ENCODE data around the gene TTC28. TPM values are rescaled to one million over a fixed set of nuclear protein-coding genes. Genes with fewer than 3 reads are reported as not detected.

The TTC28 gene
- total and polyA plus RNA-seq, 10 of the 15 experiments (the other 5 are each of a cell fraction or from before 2014, with no cell fraction given) = 0.15 to 8.4 (median 1.4) TPM

DNA sequence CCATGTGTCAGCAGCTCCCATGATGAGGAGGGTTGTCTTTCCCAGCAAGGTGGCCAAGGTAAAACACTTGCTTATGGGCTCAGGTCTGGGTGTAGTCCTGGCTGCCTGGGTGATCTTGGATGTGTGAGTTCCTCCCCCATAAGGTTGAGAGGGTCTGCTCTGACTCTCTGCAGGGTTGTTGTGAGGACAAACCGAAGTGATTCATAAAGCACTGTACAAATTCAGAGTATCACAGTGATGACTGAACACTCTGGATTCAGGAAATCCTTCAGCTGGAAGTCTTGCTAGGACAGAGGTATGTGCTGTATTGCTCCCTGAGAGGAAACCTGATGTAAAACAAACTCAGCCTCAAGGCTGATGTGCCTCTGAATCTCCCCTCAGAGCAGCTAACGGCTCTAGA lies 539.7 kb downstream of the TTC28 start:
- in situ Hi-C loops (cut with MboI) (no loop called here), intact Hi-C loops (cut with micrococcal nuclease; ENCODE audit: unreplicated experiment) (no loop called here)
- H3K4me2 ChIP-seq (ENCODE audit: control insufficient read depth, insufficient read depth) = no peak overlapping the region
- WGBS (ENCODE audit: insufficient coverage, insufficient replicate concordance, low lambda C conversion rate, missing lambda C conversion rate) = 0% methylated on average over 2 of the region's 2 CpGs
- H3K9me3 ChIP-seq (replicated peaks; ENCODE audit: control insufficient read depth, insufficient read depth, low read length) = no peaks in the 10 kb centered on the region
- SMC1A ChIA-PET (ENCODE audit: uncharacterized antibody, unreplicated experiment) = no interaction called here
- FAIRE-seq = no peak
- RAD21 ChIA-PET (ENCODE audit: unreplicated experiment) = no interaction called here
- H3K27me3 ChIP-seq (replicated peaks in 1 of 2; ENCODE audit: control insufficient read depth in 2 of 2, insufficient read depth in 2 of 2, low read length in 1 of 2) = no peaks in the 10 kb centered on the region
- no peaks in the 10 kb centered on the region for H3K79me2 ChIP-seq (ENCODE audit: control insufficient read depth, insufficient read depth, low read length)
- no peak for TF ChIP-seq ZSCAN29 (IDR thresholded peaks at IDR 0.05)
- no peak for TF ChIP-seq ZNF207 (IDR thresholded peaks at IDR 0.05; ENCODE audit: borderline replicate concordance)
- TF ChIP-seq, protein P1, sequence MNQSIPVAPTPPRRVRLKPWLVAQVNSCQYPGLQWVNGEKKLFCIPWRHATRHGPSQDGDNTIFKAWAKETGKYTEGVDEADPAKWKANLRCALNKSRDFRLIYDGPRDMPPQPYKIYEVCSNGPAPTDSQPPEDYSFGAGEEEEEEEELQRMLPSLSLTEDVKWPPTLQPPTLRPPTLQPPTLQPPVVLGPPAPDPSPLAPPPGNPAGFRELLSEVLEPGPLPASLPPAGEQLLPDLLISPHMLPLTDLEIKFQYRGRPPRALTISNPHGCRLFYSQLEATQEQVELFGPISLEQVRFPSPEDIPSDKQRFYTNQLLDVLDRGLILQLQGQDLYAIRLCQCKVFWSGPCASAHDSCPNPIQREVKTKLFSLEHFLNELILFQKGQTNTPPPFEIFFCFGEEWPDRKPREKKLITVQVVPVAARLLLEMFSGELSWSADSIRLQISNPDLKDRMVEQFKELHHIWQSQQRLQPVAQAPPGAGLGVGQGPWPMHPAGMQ (IDR thresholded peaks at IDR 0.05; ENCODE audit: borderline replicate concordance) = no peak
- no peak for TF ChIP-seq WRNIP1 (IDR thresholded peaks at IDR 0.05; ENCODE audit: borderline replicate concordance, low read depth, low read length)
- TF ChIP-seq JUNB (IDR thresholded peaks at IDR 0.05) = no peak
- TF ChIP-seq FOS (IDR thresholded peaks at IDR 0.05; ENCODE audit: borderline replicate concordance, extremely low read depth, insufficient read length) = no peak
- no peak for TF ChIP-seq FOXM1 (IDR thresholded peaks at IDR 0.05; ENCODE audit: low read depth, low read length)
- no peak for TF ChIP-seq ESRRA (IDR thresholded peaks at IDR 0.05; ENCODE audit: low read length)
- TF ChIP-seq, protein P2, sequence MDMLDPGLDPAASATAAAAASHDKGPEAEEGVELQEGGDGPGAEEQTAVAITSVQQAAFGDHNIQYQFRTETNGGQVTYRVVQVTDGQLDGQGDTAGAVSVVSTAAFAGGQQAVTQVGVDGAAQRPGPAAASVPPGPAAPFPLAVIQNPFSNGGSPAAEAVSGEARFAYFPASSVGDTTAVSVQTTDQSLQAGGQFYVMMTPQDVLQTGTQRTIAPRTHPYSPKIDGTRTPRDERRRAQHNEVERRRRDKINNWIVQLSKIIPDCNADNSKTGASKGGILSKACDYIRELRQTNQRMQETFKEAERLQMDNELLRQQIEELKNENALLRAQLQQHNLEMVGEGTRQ (IDR thresholded peaks at IDR 0.05; ENCODE audit: borderline replicate concordance, low read depth, low read length) = no peak
- no peak for TF ChIP-seq MXI1 (IDR thresholded peaks at IDR 0.05; ENCODE audit: low read depth, low read length)
- TF ChIP-seq POU2F2 (IDR thresholded peaks at IDR 0.05; ENCODE audit: borderline replicate concordance, low read depth, low read length) = no peak
- no peak for TF ChIP-seq GABPA (IDR thresholded peaks at IDR 0.05; ENCODE audit: low read depth)
- TF ChIP-seq, protein P3, sequence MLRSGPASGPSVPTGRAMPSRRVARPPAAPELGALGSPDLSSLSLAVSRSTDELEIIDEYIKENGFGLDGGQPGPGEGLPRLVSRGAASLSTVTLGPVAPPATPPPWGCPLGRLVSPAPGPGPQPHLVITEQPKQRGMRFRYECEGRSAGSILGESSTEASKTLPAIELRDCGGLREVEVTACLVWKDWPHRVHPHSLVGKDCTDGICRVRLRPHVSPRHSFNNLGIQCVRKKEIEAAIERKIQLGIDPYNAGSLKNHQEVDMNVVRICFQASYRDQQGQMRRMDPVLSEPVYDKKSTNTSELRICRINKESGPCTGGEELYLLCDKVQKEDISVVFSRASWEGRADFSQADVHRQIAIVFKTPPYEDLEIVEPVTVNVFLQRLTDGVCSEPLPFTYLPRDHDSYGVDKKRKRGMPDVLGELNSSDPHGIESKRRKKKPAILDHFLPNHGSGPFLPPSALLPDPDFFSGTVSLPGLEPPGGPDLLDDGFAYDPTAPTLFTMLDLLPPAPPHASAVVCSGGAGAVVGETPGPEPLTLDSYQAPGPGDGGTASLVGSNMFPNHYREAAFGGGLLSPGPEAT (IDR thresholded peaks at IDR 0.05; ENCODE audit: low read depth) = no peak
- TF ChIP-seq PML (IDR thresholded peaks at IDR 0.05; ENCODE audit: low read length) = no peak
- no peak for TF ChIP-seq RFX5 (IDR thresholded peaks at IDR 0.05; ENCODE audit: low read depth, low read length)
- no peak for TF ChIP-seq CREB1 (IDR thresholded peaks at IDR 0.05; ENCODE audit: low read depth)
- TF ChIP-seq IKZF1 (conservative IDR thresholded peaks at IDR 0.05) = no peak
- no peaks in the 10 kb centered on the region for H3K36me3 ChIP-seq (ENCODE audit: control insufficient read depth in 2 of 2, insufficient read depth in 2 of 2, low read length in 1 of 2)
- CTCF ChIA-PET = no interaction called here
- H3K27ac ChIP-seq (ENCODE audit: control insufficient read depth, insufficient read depth) = no peak overlapping the region
- DNase-seq (ENCODE audit: low read depth, low spot score) = no peak
- H4K20me1 ChIP-seq (ENCODE audit: control insufficient read depth, insufficient read depth) = no peaks in the 10 kb centered on the region
- no peak overlapping the region for H2AFZ ChIP-seq (ENCODE audit: control insufficient read depth, low read depth, low read length)
- H3K9ac ChIP-seq (ENCODE audit: control insufficient read depth, insufficient read depth, low read length) = no peak overlapping the region
- no peak overlapping the region for H3K4me3 ChIP-seq
- no TSS peak for BruUV-seq (replicated peaks)
- no peaks in the 10 kb centered on the region for H3K4me1 ChIP-seq (ENCODE audit: control insufficient read depth, insufficient read depth, low read length)
- POLR2A ChIA-PET = no interaction called here
- ATAC-seq = no peak

Measured in GM12878 (cell line).